ENCODE data around the gene TMPRSS6.

Gene TMPRSS6

DNA sequence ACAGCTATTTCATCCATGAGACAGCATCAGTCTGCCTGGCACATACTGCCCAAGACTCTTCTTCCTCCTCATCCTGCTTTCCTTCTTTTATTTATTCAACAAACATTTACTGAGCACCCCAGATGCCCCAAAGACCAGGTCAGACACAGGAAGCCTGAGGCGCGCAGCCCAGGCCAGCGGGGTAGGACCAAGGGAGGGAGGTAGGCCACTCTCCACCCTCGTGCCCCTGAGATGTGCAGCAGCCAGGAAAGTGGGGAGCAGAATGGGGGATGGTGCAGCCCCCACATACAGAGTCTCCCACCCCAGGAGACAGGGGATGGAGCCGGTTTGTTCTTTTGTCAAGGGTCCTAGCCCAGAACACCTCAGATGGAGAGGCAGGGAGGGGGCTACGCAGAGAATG is 44.4 kb upstream of the TMPRSS6 start:
- DNase-seq (ENCODE audit: low read depth): no peak
- H3K4me3 ChIP-seq (ENCODE audit: low read length): no peak overlapping the region
- TF ChIP-seq, protein P1, sequence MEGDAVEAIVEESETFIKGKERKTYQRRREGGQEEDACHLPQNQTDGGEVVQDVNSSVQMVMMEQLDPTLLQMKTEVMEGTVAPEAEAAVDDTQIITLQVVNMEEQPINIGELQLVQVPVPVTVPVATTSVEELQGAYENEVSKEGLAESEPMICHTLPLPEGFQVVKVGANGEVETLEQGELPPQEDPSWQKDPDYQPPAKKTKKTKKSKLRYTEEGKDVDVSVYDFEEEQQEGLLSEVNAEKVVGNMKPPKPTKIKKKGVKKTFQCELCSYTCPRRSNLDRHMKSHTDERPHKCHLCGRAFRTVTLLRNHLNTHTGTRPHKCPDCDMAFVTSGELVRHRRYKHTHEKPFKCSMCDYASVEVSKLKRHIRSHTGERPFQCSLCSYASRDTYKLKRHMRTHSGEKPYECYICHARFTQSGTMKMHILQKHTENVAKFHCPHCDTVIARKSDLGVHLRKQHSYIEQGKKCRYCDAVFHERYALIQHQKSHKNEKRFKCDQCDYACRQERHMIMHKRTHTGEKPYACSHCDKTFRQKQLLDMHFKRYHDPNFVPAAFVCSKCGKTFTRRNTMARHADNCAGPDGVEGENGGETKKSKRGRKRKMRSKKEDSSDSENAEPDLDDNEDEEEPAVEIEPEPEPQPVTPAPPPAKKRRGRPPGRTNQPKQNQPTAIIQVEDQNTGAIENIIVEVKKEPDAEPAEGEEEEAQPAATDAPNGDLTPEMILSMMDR (conservative IDR thresholded peaks at IDR 0.05; ENCODE audit: low read depth, low read length): no peak

DNA sequence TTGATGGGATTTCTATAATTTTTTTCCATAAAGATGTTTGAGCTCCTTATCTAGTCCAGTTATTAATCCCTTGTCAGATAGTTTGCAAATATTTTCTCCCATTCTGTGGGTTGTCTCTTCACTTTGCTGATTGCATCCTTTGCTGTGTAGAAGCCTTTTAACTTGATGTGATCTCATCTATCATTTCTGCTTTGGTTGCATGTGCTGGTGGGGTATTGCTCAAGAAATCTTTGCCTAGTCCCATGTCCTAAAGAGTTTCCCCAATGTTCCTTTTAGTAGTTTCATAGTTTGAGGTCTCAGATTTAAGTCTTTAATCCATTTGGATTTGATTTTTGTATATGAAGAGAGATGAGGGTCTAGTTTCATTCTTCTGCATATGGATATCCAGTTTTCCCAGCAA is 41.9 kb upstream of the TMPRSS6 start:
- DNase-seq (ENCODE audit: low read depth): no peak
- TF ChIP-seq, protein P1 (conservative IDR thresholded peaks at IDR 0.05; ENCODE audit: low read depth, low read length): no peak
- no peak overlapping the region for H3K4me3 ChIP-seq (ENCODE audit: low read length)

DNA sequence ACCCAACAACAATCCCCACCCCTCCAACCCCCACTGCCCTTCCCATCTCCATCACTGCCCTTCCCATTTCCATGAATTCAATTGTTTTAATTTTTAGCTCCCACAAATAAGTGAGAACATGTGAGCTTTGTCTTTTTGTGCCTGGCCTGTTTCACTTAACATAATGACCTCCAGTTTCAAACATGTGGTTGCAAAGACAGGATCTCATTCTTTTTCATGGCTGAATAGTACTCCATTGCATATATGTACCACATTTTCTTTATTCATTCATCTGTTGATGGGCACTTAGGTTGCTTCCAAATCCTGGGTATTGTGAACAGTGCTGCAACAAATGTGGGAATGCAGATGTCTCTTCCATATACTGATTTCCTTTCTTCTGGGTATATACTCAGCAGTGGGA is 41.2 kb upstream of the TMPRSS6 start:
- DNase-seq (ENCODE audit: low read depth): no peak
- TF ChIP-seq, protein P1 (conservative IDR thresholded peaks at IDR 0.05; ENCODE audit: low read depth, low read length): no peak
- no peak overlapping the region for H3K4me3 ChIP-seq (ENCODE audit: low read length)

DNA sequence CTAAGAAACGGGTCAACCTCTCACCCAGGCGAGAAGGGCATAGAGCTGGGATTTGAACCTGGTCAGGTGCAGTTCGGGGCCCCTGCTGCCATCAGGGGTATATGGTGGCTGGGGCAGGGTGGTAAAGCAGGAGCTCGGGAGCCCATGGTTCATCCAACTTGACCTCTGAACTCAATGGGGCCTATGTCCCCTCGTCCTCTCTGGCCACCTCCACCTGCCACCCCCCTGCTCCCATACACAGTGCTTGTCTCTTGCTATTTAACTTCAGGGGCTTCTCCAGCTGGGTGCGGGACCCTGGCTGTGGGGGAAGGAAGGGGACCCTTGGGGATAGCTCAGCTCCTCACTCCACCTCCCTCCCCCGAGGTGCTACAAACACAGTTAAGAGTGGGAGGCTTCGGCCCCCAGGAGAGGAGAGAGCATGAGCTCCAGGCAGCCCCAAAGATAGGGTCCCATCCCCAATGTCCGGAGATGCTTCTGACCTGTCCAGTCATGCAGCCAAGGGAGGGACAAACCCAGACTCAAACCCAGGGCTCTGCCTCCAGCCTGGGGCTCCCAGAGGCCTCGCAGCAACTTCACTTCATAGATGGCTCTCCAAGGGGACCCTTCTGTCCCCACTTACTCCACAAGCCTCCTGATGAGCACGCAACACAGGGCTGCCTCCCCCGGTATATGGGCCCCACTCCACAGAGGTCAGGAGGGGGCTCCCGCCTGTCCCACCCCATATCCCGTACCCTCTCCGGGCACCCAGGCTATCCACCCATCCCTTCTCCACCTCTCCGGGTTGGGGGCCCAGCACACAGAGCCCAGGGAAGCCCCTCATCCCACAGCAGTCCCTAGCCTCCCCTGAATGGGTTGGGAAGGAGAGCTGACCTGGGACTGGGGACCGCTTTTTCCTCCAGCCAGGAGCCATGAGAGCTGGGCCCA is 39.5 kb upstream of the TMPRSS6 start:
- no peak overlapping the region for H3K4me3 ChIP-seq (ENCODE audit: low read length)
- TF ChIP-seq, protein P1 (conservative IDR thresholded peaks at IDR 0.05; ENCODE audit: low read depth, low read length): no peak

DNA sequence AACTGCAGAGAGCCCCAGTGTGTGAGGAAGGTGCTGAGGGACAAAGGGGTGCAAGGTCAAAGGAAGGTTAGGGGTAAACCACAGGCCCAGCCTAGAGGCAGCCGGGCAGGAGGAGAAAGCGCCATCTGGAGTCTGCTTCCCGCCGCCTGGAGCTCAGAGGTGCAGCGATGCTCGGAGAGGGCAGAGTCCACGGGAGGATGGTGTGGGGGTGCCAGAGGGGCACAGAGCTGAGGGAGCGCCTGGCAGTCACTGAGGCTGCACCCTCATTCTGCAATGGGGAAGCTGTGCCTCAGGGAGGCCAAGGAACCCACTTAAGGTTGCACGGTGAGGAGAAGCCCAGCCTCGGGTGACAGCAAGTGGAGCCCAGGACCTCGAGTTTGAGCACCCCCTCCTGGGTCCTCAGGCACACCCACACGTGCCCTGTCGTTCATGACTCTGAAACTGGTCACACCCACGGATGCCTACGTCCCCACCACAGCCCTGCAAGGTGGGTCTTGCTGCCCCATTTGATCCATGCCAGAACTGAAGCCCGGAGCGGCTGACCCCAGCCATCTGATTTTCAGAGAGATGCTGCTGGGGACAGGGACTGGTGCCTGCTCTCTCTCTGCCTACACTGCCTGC is 38.6 kb upstream of the TMPRSS6 start:
- TF ChIP-seq, protein P1 (conservative IDR thresholded peaks at IDR 0.05; ENCODE audit: low read depth, low read length): no peak
- DNase-seq (ENCODE audit: low read depth): no peak
- no peak overlapping the region for H3K4me3 ChIP-seq (ENCODE audit: low read length)

More for the DNA sequence above, 39.5 kb upstream of the TMPRSS6 start:
- no peak for DNase-seq (ENCODE audit: low read depth)

DNA sequence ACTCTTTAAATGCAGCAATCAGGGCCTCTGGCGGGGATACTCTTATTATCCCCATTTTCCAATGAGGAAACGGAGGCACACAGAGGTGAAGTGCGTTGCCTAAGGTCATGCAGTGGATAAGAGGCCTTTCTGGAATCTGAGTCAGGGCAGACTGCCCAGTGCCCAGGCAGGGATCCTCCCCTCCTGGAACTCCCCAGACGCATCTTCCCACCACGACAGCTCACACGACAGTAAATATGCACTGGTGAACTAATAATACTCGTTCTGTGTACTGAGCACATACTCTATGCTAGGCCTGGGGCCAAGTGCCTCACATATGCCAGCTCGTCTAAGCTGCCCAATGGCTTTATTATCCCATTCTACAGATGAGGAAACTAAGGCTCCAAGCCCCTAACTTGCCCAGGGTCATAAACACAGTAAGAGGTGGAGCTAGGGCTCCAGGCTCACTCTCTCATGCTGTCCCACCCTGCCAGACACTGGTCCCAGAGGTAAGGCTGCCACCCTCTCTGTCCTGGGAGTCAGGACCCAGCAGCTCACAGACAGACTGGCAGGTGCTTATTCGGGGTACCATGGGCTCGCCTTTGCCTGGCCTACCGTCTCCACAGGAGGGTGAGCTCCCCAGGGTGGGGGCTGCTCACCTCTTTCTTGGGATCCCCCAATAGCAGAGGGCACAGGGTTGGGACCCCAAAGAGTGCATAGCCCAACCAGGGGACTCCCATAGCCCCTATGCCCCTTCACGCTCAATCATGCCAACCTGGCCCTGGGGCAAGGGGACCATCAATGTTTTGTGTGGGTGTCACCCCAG is 37.9 kb upstream of the TMPRSS6 start:
- no peak overlapping the region for H3K4me3 ChIP-seq (ENCODE audit: low read length)
- TF ChIP-seq, protein P1 (conservative IDR thresholded peaks at IDR 0.05; ENCODE audit: low read depth, low read length): no peak
- no peak for DNase-seq (ENCODE audit: low read depth)
